ENCODE measurements around the gene FRAS1.

DNA sequence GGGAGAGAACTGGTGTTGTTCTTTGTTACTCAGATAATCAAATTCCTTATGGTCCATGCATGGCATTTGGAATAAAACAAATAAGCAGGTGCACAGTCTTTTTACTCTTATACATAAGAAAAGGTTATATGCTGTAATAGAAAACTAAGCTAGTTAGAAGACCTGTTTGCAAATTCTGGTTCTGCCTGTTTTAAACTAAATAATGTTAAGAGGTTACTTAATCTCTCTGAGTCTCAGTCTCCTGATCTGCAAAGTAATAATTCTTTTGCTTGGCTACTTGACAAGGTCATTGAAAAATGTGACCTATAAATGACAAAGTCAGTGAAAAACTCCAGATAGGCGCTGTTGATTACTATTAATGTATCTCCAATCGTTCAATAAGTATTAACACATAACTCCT, 451.9 kb downstream of the FRAS1 start:
- TF ChIP-seq, protein P1, sequence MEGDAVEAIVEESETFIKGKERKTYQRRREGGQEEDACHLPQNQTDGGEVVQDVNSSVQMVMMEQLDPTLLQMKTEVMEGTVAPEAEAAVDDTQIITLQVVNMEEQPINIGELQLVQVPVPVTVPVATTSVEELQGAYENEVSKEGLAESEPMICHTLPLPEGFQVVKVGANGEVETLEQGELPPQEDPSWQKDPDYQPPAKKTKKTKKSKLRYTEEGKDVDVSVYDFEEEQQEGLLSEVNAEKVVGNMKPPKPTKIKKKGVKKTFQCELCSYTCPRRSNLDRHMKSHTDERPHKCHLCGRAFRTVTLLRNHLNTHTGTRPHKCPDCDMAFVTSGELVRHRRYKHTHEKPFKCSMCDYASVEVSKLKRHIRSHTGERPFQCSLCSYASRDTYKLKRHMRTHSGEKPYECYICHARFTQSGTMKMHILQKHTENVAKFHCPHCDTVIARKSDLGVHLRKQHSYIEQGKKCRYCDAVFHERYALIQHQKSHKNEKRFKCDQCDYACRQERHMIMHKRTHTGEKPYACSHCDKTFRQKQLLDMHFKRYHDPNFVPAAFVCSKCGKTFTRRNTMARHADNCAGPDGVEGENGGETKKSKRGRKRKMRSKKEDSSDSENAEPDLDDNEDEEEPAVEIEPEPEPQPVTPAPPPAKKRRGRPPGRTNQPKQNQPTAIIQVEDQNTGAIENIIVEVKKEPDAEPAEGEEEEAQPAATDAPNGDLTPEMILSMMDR (IDR thresholded peaks at IDR 0.05): no peak
- no peak for TF ChIP-seq POLR2A (IDR thresholded peaks at IDR 0.05)
- TF ChIP-seq POLR2AphosphoS5 (IDR thresholded peaks at IDR 0.05; ENCODE audit: insufficient read depth in 1 of 2, low read depth in 1 of 2): no peak

Data from vagina (tissue), 2 donors.